Stimulated activated CD8-positive, alpha-beta memory T cell treated with anti-CD3 and anti-CD28 coated beads, Interleukin-12 subunit alpha, Interleukin-12 subunit beta, amount 100 ng/mL, for 1 hour (primary cell): ENCODE measurements around the gene HAUS8.
"Not testable (repeated sequence)": the region's sequence is repeated elsewhere in the genome, so short reads cannot be mapped to it uniquely, and the experiment has no call there.

Experiments
- DNase-seq: peaks from one replicate; pipeline ENCODE4 v3.0.0-alpha.2; 2020; ENCODE audit warnings: low read depth

HAUS8 gene

GRCh38 chr19:17075035-17075863 is at the start of gene HAUS8, which contains the start of gene MYO9B:
HAUS8 (minus strand) TSS chr19:17075452; CDS start chr19:17075422, 30 bp downstream.
MYO9B (plus strand) TSS chr19:17075777; CDS start chr19:17101718, 25,941 bp downstream.
- DNase-seq, result peak; percentile 99

DNA sequence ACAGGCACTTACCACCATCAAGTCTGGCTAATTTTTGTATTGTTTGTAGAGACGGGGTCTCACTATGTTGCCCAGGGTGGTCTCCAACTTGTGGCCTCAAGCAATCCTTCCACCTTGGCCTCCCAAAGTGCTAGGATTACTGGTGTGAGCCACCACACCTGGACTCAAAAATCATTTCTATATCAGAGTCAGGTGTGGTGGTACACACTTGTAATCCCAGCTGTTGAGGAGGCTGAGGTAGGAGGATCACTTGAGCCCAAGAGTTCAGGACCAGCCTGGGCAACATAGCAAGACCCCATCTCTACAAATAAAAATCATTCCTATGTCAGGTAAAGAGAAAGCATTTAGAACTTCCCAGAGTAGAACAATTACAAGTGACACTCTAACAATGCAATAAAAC is 48.8 kb upstream of the HAUS8 start:
- DNase-seq, result no peak

GRCh38 chr19:17123041-17123440 is 47.8 kb upstream of the HAUS8 start:
- no peak for DNase-seq

- DNase-seq, result no peak
Measured at GRCh38 chr19:17121736-17122293, 46.6 kb upstream of the HAUS8 start.

GRCh38 chr19:17118957-17119356 is 43.7 kb upstream of the HAUS8 start:
- no peak for DNase-seq

DNA sequence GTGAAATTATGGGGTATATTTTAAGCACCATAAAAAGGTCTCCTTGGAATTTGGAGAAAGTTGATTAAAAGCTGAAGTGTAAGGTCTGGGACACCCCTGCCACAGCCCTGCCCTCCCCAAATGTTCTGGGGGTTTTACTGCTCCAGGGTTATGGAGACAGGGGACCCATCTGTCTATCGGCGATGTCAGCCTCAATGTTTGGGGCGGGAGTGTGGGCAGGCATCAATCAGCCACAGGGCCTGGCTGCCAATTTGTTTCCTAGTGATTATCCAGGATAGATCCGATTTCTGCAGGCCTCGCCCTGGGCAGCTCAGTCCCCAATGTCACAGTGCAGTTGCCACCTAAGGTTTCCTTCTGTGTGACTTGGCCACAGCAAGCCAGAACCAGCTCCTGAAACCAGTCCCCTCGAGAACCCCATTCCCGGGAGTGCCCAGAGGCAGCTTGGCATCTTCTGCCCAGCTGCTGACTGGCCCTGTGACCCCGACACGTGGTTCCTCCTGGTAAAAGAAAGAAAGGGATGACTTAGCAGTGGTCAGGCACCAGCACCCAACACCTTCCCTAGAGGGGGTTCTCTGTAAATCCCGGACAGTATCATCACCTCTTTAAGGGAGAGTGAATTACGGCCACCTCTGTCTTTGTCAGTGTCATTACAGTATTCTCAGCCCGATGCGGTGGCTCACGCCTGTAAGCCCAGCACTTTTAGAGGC is 41.9 kb upstream of the HAUS8 start:
- DNase-seq, result no peak

GRCh38 chr19:17114414-17114831 is 39.2 kb upstream of the HAUS8 start:
- no peak for DNase-seq

- no peak for DNase-seq
Measured at GRCh38 chr19:17113127-17113785, 38.0 kb upstream of the HAUS8 start.

DNA sequence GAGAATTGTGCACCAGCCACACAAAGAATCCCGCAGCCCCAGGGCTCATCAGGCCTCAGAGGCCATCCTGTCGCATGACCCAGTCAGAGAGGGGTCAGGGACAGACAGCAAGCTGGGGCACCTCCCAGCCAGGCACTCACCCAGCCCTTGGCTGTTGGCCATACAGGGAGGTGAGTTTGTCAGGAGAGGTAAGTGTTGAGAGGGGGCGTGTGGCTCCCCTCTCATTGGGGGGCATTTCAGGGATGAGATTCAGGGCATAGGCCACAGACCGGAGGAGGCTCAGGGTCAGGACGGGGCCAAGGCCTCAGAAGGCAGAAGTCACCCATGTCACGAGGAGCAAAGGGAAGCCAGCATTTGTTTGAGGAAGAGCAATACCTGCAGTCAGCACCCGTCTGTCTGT is 37.4 kb upstream of the HAUS8 start:
- no peak for DNase-seq

- no peak for DNase-seq
Measured at GRCh38 chr19:17112271-17112670, 37.0 kb upstream of the HAUS8 start.

DNA sequence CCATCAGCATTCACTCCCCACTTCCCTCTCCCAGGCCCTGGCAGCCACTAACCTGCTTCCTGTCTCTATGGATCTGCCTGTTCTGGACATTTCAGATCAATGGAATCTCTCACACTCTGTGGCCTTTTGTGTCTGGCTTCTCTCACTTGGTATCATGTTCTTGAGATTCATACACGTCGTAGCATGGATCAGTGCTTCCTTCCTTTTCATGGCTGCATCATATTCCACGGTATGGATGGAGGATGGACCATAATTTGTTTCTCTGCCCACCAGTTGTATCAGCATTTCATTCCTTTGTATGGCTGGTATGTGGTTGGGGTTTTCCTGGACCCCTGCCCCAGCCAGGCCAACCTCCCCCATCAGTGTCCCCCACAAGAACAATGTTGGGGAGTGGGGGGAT is 36.5 kb upstream of the HAUS8 start:
- no peak for DNase-seq

DNA sequence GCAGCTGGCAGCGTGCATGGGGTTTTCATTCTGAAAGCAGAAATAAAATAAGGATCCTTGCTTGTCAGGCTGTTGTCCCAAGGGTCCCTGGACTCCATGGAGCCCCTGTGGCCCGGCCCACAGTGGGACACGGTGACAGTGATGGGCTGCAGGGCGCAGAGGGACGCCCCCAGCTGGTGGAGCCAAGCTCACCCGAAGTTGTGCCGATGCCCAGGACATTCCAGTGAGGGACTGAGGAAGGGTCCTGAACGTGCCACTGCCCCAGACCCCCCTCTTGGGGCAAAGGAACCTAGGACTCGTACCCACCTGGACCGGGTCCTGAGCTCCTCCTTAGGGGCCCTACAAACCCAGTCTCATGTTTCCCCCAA is 35.3 kb upstream of the HAUS8 start:
- DNase-seq, result no peak

- no peak for DNase-seq
Measured at GRCh38 chr19:17109962-17110598, 34.8 kb upstream of the HAUS8 start.

DNA sequence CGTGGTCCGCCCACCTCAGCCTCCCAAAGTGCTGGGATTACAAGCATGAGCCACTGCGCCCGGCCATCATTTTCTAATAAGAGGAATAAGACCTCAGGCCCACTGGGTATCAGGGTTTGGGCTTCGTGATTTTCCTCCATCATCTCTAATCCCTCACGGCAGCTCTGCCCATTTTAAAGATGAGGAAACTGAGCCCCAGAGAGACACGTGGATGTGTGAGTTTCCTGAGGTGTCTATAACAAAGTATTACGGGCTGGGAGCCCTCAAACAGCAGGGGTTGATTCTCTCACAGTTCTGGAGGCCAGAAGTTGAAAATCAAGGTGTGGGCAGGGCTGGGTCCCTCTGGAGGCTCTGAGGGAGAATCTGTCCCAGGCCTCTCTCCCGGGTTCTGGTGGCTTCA is 34.0 kb upstream of the HAUS8 start:
- DNase-seq, result no peak

GRCh38 chr19:17108453-17108784 is 33.2 kb upstream of the HAUS8 start:
- no peak for DNase-seq

DNA sequence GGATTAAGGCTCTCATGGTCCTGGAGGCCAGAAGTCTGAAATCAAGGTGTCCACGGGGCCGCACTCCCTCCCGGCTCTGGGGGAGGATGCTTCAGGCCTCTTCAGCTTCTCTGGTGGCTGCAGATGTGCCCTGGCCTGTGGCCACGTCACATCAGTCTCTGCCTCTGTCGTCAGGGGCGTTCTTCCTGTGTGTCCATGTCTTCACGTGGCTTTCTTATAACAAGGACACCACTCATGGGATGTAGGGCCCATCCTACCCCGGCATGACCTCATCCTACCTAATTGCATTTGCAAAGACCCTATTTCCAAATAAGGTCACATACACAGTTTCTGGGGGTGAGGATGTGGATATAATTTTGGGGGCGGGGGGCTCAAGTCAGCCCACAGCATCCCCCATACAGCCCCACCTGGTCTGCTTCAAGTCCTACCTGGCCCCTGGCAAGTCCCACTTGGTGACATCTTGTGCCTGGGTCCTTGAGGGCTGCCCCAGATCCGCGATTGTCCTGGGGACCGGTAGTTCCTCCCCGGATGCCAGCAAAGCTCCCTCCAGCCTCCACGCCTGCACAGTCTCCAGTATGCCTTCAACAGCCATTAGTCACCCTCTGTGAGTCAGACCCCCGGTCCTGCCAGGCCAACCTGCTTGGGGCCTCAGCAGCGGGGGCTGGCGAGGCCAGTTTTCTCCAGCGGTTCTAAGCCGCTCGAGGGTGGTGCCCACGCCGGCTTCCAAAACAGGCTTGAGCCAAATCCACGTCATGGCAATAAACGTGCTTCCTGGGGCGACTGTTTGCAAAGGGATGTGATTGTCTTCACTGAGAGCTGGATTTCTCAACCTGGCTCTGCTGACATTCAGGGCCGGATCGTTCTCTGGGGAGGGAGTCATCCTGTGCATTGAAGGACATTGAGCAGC is 32.5 kb upstream of the HAUS8 start:
- no peak for DNase-seq

DNA sequence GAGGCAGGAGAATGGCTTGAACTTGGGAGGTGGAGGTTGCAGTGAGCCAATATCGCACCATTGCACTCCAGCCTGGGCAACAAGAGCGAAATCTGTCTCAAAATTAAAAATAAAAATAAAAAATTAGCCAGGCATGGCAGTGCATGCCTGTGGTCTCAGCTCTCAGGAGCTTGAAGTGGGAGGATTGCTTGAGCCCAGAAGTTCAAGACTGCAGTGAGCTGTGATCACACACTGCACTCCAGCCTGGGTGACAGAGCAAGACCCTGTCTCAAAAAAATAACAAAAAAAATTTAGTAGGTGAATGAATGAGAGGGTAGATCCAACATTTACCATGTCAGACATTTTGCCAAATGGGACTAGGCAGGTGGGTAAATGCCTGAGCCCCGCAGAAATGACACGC is 31.7 kb upstream of the HAUS8 start:
- DNase-seq, result not testable (repeated sequence)

DNA sequence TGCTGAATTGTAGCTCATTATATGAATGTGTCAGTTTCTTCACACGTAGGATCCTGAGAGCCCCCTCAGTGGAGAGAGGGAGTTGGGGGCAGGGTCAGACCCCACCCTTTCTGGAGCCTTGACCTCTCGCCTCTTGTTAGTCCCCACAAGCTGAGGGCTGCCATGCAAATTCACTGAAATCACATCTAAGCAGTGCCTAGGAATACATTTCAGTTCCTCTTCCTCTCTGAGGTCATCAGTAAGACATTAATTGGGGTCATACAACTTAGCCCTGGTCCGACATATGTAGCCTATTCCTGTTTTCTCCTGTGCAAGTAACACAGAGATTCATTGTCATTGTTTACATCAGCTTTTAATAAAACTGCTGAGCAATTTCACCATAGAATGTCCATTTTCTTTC is 30.3 kb upstream of the HAUS8 start:
- no peak for DNase-seq

- no peak for DNase-seq
Measured at GRCh38 chr19:17104679-17105078, 29.4 kb upstream of the HAUS8 start.

DNA sequence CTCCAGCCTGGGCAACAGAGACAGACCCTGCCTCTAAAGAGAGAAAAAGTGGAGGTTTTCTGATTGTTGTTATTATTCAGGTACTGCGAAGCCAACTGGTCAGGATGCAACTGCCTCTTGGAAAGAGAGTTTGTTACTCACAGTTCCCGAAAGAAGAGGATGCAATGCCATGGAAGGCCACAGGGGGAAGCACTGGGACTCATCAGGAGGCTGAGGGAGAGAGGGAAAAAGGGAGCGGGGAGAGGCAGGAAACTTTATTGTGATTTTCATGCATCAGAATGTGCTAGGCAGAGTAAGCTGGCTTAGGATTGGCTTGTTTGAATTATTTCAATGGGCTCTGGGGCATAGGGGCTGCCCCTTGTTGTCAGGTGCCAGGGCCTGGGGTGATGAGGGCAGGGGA is 27.9 kb upstream of the HAUS8 start:
- DNase-seq, result no peak
